HG02840 (cell line): Measurements from ENCODE around the gene STK39.

Experiments used
- ATAC-seq: cut with Tn5 transposase; IDR thresholded peaks from one replicate; pipeline ENCODE4 v1.9.1; 2021; ENCODE audit warnings: mild to moderate bottlenecking, moderate library complexity, moderate number of reproducible peaks; ENCODE audit not compliant: unreplicated experiment, low FRiP score

The STK39 gene

DNA sequence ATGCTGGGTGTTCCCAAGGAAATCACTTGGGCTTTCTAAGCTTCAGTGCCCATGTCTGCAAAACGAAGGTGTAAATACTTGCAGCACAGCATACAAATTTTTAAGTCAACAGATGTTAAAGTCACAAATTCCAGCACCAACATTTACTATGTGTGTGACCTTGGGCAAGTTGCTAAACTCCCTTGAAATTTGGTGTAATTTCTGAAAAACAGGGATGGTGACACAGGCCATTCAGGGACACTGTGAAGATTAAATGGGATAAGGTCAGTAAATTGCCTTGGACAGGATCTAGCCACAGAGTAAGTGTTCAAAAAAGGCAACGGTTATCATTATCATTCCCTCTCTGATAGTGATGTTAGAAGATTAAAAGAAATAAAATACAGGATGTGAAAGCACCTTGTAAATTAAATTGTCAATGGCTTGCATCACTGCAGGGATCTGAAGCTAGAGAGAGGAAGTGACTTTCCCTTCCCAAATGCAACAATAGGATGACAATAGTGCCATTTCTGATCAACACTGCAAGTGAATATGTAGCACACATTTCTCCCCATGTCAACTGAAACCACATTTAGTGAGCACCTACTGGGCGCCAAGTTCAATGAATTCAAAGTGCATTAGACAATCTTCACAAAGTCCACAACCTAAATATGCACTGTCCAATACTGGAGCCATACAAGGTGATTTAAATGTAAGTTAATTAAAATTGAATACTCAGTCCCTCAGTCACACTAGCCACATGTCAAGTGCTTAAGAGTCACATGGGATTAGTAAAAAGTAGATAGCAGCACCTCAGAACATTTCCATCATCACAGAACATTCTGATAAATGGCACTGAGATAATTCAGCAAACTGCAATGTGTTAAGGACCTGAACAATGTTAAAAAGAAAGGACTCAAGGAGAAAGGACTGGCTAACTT is 81.2 kb downstream of the STK39 start:
- no peak for ATAC-seq

- no peak for ATAC-seq
These were observed 82.0 kb downstream of the STK39 start for GRCh38 chr2:168165397-168165796.

GRCh38 chr2:168160897-168161296 is 86.5 kb downstream of the STK39 start:
- no peak for ATAC-seq

- no peak for ATAC-seq
These were observed 87.4 kb downstream of the STK39 start for GRCh38 chr2:168159754-168160585.

GRCh38 chr2:168158586-168158985 is 88.8 kb downstream of the STK39 start:
- no peak for ATAC-seq

GRCh38 chr2:168157926-168158325 is 89.5 kb downstream of the STK39 start:
- no peak for ATAC-seq

- ATAC-seq: no peak
These were observed 90.3 kb downstream of the STK39 start for GRCh38 chr2:168157070-168157469.

DNA sequence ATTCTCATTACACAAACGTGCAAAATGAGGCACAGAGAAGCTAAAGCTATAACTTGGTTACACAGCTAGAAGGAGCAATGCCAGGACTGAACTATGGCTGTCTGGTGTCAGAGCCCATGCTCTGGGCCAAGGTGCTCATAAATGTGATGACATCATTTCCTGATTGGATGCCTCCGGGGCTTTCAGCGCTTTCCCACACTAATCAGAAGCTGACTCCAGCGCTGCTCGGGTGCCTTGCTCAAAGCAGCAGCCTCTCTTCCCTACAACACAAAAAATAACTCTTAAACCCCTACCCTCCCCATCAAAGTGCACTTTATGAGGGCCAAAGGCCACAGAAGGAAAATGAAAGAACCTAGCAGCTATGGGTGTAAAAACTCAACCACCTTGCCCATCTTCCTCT is 90.7 kb downstream of the STK39 start:
- no peak for ATAC-seq

DNA sequence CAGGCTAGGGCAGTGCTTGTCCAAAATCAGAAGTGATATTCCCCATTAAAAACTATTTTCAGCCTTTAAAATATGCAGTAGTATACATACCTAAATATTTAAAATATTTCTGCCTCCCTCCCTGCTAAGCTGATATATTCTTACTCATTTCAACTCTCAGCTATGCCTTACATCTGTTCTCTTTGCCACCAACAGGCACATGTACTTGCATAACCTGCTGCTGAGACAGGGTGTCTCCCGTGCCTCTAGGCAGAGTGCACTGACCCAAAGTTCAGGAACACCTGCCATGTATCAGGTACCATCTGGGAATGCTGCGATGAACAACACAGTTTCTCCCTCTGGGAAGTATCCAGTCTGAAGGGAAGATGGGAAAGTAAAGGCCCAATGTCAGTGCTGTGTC is 91.7 kb downstream of the STK39 start:
- no peak for ATAC-seq

GRCh38 chr2:168155046-168155445 is 92.3 kb downstream of the STK39 start:
- no peak for ATAC-seq

GRCh38 chr2:168152902-168153530 is 94.4 kb downstream of the STK39 start:
- no peak for ATAC-seq

DNA sequence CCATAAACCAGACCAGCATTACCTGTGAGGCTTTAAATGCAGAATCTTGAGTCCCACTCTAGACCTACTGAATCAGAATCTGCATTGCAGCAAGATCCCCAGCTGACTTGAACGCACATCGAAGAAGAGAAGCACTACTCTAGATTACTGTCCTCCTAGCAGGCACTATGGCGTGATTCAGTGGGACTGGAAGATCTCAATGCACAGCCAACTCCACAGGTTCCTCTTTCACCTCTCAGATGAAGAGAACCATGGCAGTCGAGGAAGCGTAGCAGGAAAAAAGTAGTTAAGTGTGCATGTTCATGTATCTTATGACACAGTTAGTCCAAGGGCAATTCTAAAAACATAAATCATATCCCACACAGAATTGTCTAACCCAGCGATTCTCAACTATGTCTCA is 97.4 kb downstream of the STK39 start:
- ATAC-seq: no peak

- ATAC-seq: no peak
These were observed 98.0 kb downstream of the STK39 start for GRCh38 chr2:168149150-168149974.

DNA sequence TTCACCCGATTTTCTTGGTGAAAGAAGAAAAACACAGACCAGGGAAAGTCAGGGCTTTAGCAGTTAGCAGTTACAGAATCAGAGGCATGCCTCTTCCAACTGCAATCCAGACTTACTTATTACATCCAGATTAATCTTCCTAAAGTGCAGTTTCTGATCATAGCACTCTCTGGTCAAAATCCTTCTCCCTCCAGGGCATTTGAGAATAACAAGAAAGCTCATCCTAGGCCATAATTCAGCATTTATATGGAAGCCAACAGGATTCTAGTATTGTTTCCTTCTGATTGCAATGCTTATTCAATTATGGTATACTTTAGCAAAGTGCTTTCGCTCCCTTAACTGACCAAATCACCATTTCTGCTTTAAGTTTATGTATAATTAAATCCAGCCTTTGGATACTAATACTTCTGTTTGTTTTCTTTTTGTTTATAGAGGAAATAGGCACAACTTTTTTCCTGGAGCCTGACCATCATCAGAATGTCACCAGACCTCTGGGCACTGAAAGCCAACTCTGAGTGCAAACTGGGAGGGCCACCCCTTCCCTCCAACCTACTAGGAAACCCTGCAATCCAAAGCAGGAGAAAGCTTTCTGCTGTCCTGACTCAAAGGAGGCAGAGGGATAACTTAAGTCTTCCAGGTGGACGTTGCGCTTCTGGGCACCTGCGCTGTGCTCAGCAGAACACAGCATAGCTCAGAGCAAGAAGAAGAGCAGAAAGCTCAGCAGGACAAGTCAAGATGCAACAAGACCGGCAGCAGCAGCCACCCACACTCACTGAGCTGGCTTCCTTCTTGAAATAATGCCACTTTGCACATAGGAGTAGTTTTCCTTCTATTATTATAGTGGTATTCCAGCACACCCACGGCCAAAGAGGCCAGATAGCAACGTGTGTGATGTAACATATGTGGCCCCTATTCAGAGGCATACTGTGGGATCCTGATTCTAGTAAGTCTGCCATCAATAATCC is 99.3 kb downstream of the STK39 start:
- ATAC-seq: no peak

DNA sequence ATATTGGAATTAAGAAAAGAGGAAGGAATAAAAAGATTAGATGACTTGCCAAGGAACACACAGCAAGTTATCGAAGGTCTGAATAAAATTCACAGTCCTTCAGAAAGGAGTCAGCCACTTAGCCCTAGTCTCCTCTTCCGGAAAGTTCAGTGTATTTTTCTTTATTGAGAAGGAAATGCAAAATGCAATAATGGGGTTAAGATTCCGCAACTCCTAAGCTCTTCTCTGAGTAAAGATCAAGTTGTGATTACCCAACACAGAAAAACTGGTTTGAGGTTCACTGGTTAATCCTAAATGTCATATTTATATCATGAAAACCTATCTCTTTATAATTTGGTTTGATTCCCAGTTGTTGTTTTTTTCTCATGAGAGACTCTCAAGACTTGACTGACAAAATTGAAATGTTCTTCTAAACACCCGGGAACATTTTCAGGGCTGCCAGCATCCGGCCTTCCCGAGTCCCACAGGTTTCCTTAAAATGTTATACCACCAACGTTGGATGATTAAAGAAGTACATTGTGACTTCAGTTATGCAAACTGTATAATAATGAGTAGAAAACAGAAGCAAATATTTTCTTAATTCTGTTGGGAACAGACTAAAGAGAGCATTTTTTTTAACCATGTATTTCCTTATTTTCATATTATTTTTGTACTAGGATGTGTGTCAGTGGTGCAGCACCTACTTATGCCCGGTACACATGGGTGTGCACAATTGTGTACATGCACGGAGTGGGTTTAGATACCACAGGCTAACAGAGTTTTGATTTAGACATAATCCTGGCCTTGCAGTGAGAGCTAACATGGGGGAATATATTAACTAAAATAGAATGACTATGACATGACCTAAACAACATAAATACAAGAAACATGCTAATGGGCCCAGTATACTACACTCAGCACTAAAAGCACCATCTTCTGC is 100.2 kb downstream of the STK39 start:
- no peak for ATAC-seq

DNA sequence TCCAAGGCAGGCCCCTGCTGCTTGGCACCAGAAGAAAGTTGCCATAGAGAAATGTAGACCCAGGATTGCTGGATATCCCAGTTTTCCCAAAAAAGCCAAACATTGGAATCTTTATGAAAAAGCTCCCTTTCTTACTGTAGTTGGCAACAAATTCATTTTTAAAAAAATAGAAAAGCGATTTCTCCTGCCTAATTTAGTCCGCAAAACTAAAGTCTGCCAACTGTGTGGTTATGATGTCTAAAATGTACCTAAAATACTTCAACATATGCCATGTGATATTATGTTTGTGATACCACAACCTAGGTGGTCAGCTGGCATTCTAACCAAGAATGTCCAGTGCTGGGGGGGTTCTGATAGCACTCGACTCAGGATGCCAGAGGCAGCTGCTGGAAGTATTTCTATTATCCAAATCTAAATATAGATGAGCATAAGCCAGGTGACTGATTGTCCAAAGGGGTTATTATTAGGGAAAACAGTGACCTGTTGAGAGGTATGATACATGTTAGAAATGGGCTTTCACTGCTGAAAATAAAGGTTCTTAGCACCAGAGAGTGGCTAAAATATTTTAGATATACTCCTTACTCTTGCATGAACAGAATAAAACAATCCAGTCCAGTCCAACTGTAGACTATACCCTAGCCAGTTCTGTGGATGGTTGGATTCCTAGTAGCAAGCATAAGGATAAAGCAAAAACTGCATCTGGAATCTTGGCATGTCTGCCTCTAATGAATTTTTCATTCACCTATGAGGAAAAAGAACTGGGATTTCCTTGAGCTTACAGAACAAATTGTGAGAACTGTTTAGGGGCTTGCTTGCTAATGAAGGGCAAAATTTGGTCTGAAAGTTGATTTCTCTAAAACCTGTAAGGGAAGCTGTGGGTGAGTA is 101.7 kb downstream of the STK39 start:
- ATAC-seq: no peak

GRCh38 chr2:168145011-168145410 is 102.4 kb downstream of the STK39 start:
- ATAC-seq: no peak
